ENCODE results near the gene FOXJ2. TPM values are rescaled to one million over a fixed set of nuclear protein-coding genes. Genes with fewer than 3 reads are reported as not detected.
"Not testable (repeated sequence)": the region's sequence is repeated elsewhere in the genome, so short reads cannot be mapped to it uniquely, and the experiment has no call there.

FOXJ2 gene
- total RNA-seq, 1 experiment from 2014 or later: 30.3 TPM

DNA sequence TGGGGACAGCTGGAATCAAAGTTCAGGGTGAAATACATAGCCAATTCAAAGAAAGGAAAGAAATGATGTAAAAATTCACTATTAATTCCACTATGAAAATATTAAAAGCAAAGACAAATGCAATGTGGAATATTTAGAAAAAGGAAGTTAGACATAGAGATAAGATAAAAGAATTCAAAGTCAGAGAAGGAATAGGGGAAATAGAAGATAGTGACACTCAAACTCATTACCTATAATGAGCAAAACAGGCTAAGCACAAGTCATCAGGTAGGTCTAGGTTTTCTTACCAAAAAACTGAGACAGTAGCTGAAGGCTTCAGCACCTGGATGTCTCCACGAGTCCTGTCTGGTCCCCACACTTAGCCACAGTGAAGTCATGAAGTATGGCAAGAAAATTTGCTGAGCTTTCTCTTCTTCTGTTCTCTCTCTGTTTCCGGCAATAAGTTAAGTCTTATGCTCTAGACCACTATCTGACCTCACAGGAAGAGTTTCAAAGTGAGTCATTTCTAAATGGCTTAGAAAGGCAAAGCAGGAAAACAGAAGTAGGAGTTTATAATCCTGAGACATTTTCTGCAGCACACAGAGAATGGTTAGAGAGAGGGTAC lies 33.6 kb downstream of the FOXJ2 start, which contains the start of gene C3AR1:
C3AR1 (minus strand) TSS at position 369 of the 604 bp plus-strand sequence. CDS start 6,174 bp downstream, outside the sequence.
- no peak within 1 kb of the TSS for H3K27ac ChIP-seq
- 0 out of 2 replicates have a peak, but pooled peaks cover 7% of the 10 kb centered on the region for H3K4me1 ChIP-seq (replicated peaks; ENCODE audit: insufficient read depth)
- H2AFZ ChIP-seq: no peak within 1 kb of the TSS; the same call in 1 of the 2 replicates
- no peak within 1 kb of the TSS for H3K4me2 ChIP-seq
- no peak for TF ChIP-seq CTCF (conservative IDR thresholded peaks at IDR 0.05)
- no peak for TF ChIP-seq EZH2 (IDR thresholded peaks at IDR 0.05; ENCODE audit: low read depth)
- ChIA-PET CTCF (interaction anchor here (0.5 kb wide), 1 partner anchor 159 kb away, joined by 3 read pairs; no protein-coding TSS in a partner anchor), POLR2A (ENCODE audit: unreplicated experiment) (no interaction called here)
- no peak for DNase-seq
- H3K79me2 ChIP-seq (ENCODE audit: low read depth): no peaks in the 10 kb centered on the region
- no peak within 1 kb of the TSS for H3K4me3 ChIP-seq
- intact Hi-C loops (cut with micrococcal nuclease; ENCODE audit: unreplicated experiment): no loop called here
- no peaks in the 10 kb centered on the region for H3F3A ChIP-seq (ENCODE audit: insufficient read depth, low read depth)
- no peaks in the 10 kb centered on the region for H3K27me3 ChIP-seq (ENCODE audit: insufficient read depth, low read depth)
- BruUV-seq (replicated peaks): no TSS peak
- H3K9me2 ChIP-seq (ENCODE audit: insufficient read depth): no peaks in the 10 kb centered on the region
- no peaks in the 10 kb centered on the region for H3K9me3 ChIP-seq (ENCODE audit: insufficient read depth, low read depth)
- H3K36me3 ChIP-seq (ENCODE audit: low read depth): no peaks in the 10 kb centered on the region
- no peaks in the 10 kb centered on the region for H4K20me1 ChIP-seq (ENCODE audit: insufficient read depth)

- H3K9me2 ChIP-seq (ENCODE audit: insufficient read depth): no peaks in the 10 kb centered on the region
- no peaks in the 10 kb centered on the region for H3K27me3 ChIP-seq (ENCODE audit: insufficient read depth, low read depth)
- H3F3A ChIP-seq (ENCODE audit: insufficient read depth, low read depth): no peaks in the 10 kb centered on the region
- no peak overlapping the region for H3K4me3 ChIP-seq
- H3K4me2 ChIP-seq: no peak overlapping the region
- H3K36me3 ChIP-seq (ENCODE audit: low read depth): no peaks in the 10 kb centered on the region
- H3K27ac ChIP-seq: no peak overlapping the region
- intact Hi-C loops (cut with micrococcal nuclease; ENCODE audit: unreplicated experiment): no loop called here
- no TSS peak for BruUV-seq (replicated peaks)
- no peak for DNase-seq
- no peak for TF ChIP-seq CTCF (conservative IDR thresholded peaks at IDR 0.05)
- no peak for TF ChIP-seq EZH2 (IDR thresholded peaks at IDR 0.05; ENCODE audit: low read depth)
- no peak overlapping the region for H2AFZ ChIP-seq
- CTCF ChIA-PET: no interaction called here
- no peaks in the 10 kb centered on the region for H3K79me2 ChIP-seq (ENCODE audit: low read depth)
- POLR2A ChIA-PET (ENCODE audit: unreplicated experiment): no interaction called here
- H3K4me1 ChIP-seq (replicated peaks; ENCODE audit: insufficient read depth): 0 out of 2 replicates have a peak, but pooled peaks cover 7% of the 10 kb centered on the region
- H3K9me3 ChIP-seq (ENCODE audit: insufficient read depth, low read depth): no peaks in the 10 kb centered on the region
- no peaks in the 10 kb centered on the region for H4K20me1 ChIP-seq (ENCODE audit: insufficient read depth)
Measured at GRCh38 chr12:8069582-8069981, 37.1 kb downstream of the FOXJ2 start.

- H3K27ac ChIP-seq; intact Hi-C loops (cut with micrococcal nuclease; ENCODE audit: unreplicated experiment); POLR2A ChIA-PET (ENCODE audit: unreplicated experiment): not testable (repeated sequence)
Measured at GRCh38 chr12:8071820-8072219, 39.3 kb downstream of the FOXJ2 start.

More at GRCh38 chr12:8071820-8072219, 39.3 kb downstream of the FOXJ2 start:
- H2AFZ ChIP-seq; H3K36me3 ChIP-seq (ENCODE audit: low read depth); H3K4me1 ChIP-seq (replicated peaks; ENCODE audit: insufficient read depth); H4K20me1 ChIP-seq (ENCODE audit: insufficient read depth); H3K9me3 ChIP-seq (ENCODE audit: insufficient read depth, low read depth); H3K4me3 ChIP-seq; CTCF ChIA-PET; H3K27me3 ChIP-seq (ENCODE audit: insufficient read depth, low read depth); BruUV-seq (replicated peaks); DNase-seq; H3F3A ChIP-seq (ENCODE audit: insufficient read depth, low read depth); H3K9me2 ChIP-seq (ENCODE audit: insufficient read depth); H3K4me2 ChIP-seq; H3K79me2 ChIP-seq (ENCODE audit: low read depth): not testable (repeated sequence)

All from PC-9 (cell line).